ENCODE results near the gene MTG2. TPM values are rescaled to one million over a fixed set of nuclear protein-coding genes. Genes with fewer than 3 reads are reported as not detected.
A peak's percentile ranks its signal among the peaks of the same experiment; 100 is the strongest.

The MTG2 gene
- total RNA-seq, 2 donors from 2014 or later = 39.3 to 57.9 TPM

- H3K27ac Mint-ChIP-seq = no peak overlapping the region
- no peaks in the 10 kb centered on the region for H3K9me3 Mint-ChIP-seq
- H3K4me1 Mint-ChIP-seq (ENCODE audit: low read depth in 2 of 2) = peaks cover 6 to 9% of the 10 kb centered on the region in 2 donors
- no peaks in the 10 kb centered on the region for H3K27me3 Mint-ChIP-seq
- H3K36me3 Mint-ChIP-seq = peaks cover 4% of the 10 kb centered on the region
- no peak overlapping the region for H3K4me3 Mint-ChIP-seq
- ATAC-seq (no peak), DNase-seq (ENCODE audit: low spot score) (no peak)
Measured at GRCh38 chr20:62192635-62193034, 9.8 kb downstream of the MTG2 start.

DNA sequence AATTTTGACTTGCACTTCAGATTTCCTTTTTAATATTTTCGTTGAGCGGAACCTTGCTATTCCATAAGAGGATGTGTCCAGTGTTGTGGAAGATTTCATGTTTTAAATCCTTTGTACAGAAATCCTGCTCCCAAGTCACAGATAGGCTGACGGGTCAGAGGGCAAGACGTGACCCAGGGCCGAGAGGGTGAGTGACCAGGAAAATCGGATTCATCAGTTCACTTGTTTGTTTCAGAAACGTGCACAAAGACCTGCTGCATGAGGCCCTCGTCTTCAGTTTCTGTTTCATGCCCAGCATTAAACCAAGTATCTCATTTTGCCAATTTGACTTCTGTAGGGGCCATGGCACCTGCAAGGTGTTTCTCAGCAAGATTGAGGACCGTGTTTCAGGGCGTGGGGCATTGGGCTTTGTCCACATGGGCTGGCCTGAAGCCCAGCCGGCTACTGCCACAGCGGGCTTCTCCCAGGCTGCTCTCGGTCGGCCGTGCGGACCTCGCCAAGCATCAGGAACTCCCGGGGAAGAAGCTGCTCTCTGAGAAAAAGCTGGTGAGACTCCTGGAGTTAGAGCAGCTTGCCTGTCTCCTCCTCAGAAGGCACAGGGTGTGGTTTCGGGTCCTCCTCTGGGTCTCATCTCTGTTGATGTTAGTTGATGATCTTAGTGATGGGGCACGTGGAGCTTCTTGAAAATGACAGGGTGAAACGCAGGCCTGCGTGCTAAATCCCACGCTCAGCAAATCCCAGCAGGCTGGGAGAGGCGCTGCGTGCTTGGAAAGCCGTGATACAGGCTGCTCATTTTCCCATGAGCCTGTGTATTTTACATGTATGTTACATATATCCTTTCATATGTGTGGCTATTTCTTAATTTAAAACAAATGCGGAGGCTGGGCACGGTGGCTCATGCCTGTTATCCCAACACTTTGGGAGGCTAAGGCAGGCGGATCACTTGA lies 10.5 kb downstream of the MTG2 start:
- H3K4me1 Mint-ChIP-seq (ENCODE audit: low read depth in 2 of 2) = peaks cover 6% of the 10 kb centered on the region in 2 donors
- H3K36me3 Mint-ChIP-seq = peaks cover 4% of the 10 kb centered on the region
- no peaks in the 10 kb centered on the region for H3K27me3 Mint-ChIP-seq
- H3K9me3 Mint-ChIP-seq = no peaks in the 10 kb centered on the region
- ATAC-seq (no peak), DNase-seq (ENCODE audit: low spot score) (no peak)
- no peak overlapping the region for H3K27ac Mint-ChIP-seq
- H3K4me3 Mint-ChIP-seq = no peak overlapping the region

GRCh38 chr20:62195075-62195405 lies 12.2 kb downstream of the MTG2 start:
- no peaks in the 10 kb centered on the region for H3K27me3 Mint-ChIP-seq
- no peak overlapping the region for H3K4me3 Mint-ChIP-seq
- no peaks in the 10 kb centered on the region for H3K9me3 Mint-ChIP-seq
- H3K36me3 Mint-ChIP-seq = peaks cover 6% of the 10 kb centered on the region
- H3K27ac Mint-ChIP-seq = no peak overlapping the region
- H3K4me1 Mint-ChIP-seq (ENCODE audit: low read depth in 2 of 2) = peaks cover 6% of the 10 kb centered on the region in 2 donors
- ATAC-seq = no peak
- DNase-seq (ENCODE audit: low spot score) = no peak

DNA sequence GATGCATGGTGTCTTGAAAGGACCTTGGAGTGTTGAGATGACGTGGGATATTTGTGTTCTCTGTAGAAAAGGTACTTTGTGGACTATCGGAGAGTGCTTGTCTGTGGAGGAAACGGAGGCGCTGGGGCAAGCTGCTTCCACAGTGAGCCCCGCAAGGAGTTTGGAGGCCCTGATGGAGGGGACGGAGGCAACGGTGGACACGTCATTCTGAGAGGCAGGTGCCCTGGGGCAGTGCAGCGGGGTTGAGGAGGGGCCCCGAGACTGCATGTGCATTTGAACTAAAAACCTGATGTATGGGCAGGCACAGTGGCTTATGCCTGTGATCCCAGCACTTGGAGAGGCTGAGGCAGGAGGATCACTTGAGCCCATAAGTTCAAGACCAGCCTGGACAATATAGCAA lies 12.9 kb downstream of the MTG2 start:
- H3K27me3 Mint-ChIP-seq = no peaks in the 10 kb centered on the region
- DNase-seq (ENCODE audit: low spot score) (no peak), ATAC-seq (no peak)
- peaks cover 1 to 6% of the 10 kb centered on the region in 2 donors for H3K4me1 Mint-ChIP-seq (ENCODE audit: low read depth in 2 of 2)
- H3K9me3 Mint-ChIP-seq = no peaks in the 10 kb centered on the region
- H3K27ac Mint-ChIP-seq = no peak overlapping the region
- no peak overlapping the region for H3K4me3 Mint-ChIP-seq
- peaks cover 9% of the 10 kb centered on the region for H3K36me3 Mint-ChIP-seq

DNA sequence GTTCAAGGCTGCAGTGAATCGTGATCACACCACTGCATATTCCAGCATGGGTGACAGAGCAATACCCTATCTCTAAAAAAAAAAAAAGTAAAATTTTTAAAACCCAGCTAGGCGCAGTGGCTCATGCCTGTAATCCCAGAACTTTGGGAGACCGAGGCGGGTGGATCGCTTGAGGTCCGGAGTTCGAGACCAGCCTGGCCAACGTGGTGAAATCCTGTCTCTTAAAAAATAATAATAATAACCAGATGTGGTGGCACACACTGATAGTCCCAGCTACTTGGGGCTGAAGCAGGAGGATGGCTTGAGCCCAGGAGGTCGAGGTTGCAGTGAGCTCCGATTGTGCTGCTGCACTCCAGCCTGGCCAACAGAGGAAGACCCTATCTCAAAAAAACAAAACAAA lies 13.5 kb downstream of the MTG2 start:
- Mint-ChIP-seq H3K27ac (no peak overlapping the region), H3K4me1 (ENCODE audit: low read depth in 2 of 2) (peaks cover 0 to 6% of the 10 kb centered on the region in 2 donors), H3K9me3 (no peaks in the 10 kb centered on the region), H3K27me3 (no peaks in the 10 kb centered on the region), H3K4me3 (no peak overlapping the region), H3K36me3 (peaks cover 9% of the 10 kb centered on the region)
- ATAC-seq = no peak
- no peak for DNase-seq (ENCODE audit: low spot score)

DNA sequence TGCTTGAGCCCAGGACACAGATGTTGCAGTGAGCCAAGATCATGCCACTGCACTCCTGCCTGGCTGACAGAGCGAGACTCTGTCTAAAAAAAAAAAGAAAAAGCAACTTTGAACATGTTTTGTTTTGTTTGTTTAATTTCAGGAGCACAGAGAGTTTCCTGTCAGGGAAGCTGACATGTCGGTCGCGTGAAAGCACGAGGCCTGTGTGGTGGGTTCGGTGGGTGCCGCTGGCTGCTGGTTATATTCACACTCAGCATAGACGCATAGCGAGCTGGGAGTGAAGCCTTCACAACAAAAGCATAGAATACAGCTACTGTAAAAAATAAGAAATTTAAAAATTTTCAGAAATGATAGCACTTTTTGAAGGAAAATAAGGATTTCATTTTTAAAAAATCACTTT lies 14.5 kb downstream of the MTG2 start:
- DNase-seq (ENCODE audit: low spot score) (no peak), ATAC-seq (no peak)
- Mint-ChIP-seq H3K9me3 (no peaks in the 10 kb centered on the region), H3K36me3 (peaks cover 9% of the 10 kb centered on the region), H3K4me3 (no peak overlapping the region), H3K4me1 (ENCODE audit: low read depth in 2 of 2) (peaks cover 0 to 6% of the 10 kb centered on the region in 2 donors), H3K27ac (no peak overlapping the region), H3K27me3 (no peaks in the 10 kb centered on the region)

GRCh38 chr20:62197801-62198200 lies 15.0 kb downstream of the MTG2 start:
- DNase-seq (ENCODE audit: low spot score) = no peak
- Mint-ChIP-seq H3K27me3 (no peaks in the 10 kb centered on the region), H3K4me1 (ENCODE audit: low read depth in 2 of 2) (peaks cover 0 to 6% of the 10 kb centered on the region in 2 donors), H3K27ac (no peak overlapping the region), H3K4me3 (no peak overlapping the region), H3K36me3 (peaks cover 9% of the 10 kb centered on the region), H3K9me3 (no peaks in the 10 kb centered on the region)
- no peak for ATAC-seq

DNA sequence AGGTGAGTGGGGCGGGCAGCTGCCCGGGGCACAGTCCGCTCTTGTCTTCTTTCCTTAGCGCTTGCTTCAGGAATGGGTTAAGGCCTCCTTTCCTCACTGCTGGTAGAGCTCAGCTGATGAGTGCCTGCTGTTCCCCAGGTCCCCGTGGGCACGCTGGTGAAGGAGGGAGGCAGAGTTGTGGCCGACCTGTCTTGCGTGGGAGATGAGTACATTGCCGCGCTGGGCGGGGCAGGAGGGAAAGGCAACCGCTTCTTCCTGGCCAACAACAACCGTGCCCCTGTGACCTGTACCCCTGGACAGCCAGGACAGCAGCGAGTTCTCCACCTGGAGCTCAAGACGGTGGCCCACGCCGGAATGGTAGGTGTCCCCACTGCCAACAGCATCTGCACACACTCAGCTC lies 15.7 kb downstream of the MTG2 start:
- ATAC-seq (no peak), DNase-seq (ENCODE audit: low spot score) (no peak)
- Mint-ChIP-seq H3K36me3 (peaks cover 9% of the 10 kb centered on the region), H3K9me3 (no peaks in the 10 kb centered on the region), H3K4me3 (no peak overlapping the region), H3K27me3 (no peaks in the 10 kb centered on the region), H3K4me1 (ENCODE audit: low read depth in 2 of 2) (peaks cover 0 to 6% of the 10 kb centered on the region in 2 donors), H3K27ac (no peak overlapping the region)

GRCh38 chr20:62198931-62199330 lies 16.1 kb downstream of the MTG2 start:
- Mint-ChIP-seq H3K4me3 (no peak overlapping the region), H3K27me3 (no peaks in the 10 kb centered on the region), H3K36me3 (peaks cover 9% of the 10 kb centered on the region), H3K27ac (no peak overlapping the region), H3K9me3 (no peaks in the 10 kb centered on the region), H3K4me1 (ENCODE audit: low read depth in 2 of 2) (peaks cover 0 to 6% of the 10 kb centered on the region in 2 donors)
- DNase-seq (ENCODE audit: low spot score) (no peak), ATAC-seq (no peak)

DNA sequence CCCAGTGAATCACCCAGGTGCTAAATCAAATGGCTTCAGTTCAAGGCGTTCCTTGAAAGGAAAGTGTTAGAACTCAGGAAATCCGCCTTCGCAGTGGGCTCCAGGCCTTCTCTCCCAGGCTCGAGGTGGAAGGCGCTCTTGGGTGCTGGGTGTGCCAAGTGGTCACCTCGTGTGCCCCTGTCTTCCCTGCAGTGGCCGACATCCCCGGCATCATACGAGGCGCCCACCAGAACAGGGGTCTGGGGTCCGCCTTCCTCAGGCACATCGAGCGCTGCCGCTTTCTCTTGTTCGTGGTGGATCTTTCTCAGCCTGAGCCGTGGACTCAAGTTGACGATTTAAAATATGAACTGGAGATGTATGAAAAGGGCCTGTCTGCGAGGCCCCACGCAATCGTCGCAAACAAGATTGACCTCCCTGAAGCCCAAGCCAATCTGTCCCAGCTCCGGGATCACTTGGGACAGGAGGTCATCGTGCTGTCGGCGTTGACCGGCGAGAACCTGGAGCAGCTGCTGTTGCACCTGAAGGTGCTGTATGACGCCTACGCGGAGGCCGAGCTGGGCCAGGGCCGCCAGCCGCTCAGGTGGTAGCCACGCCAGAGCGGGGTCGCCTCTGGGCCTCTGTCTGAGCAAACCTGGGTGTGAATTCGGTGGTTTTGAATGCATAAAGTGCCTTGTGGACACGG lies 17.8 kb downstream of the MTG2 start:
- no peak overlapping the region for H3K4me3 Mint-ChIP-seq
- H3K27me3 Mint-ChIP-seq = no peaks in the 10 kb centered on the region
- H3K9me3 Mint-ChIP-seq = no peaks in the 10 kb centered on the region
- H3K4me1 Mint-ChIP-seq (ENCODE audit: low read depth in 2 of 2) = peaks cover 0 to 2% of the 10 kb centered on the region in 2 donors
- no peak overlapping the region for H3K27ac Mint-ChIP-seq
- ATAC-seq = no peak
- DNase-seq (ENCODE audit: low spot score) = no peak
- peaks cover 5% of the 10 kb centered on the region for H3K36me3 Mint-ChIP-seq

DNA sequence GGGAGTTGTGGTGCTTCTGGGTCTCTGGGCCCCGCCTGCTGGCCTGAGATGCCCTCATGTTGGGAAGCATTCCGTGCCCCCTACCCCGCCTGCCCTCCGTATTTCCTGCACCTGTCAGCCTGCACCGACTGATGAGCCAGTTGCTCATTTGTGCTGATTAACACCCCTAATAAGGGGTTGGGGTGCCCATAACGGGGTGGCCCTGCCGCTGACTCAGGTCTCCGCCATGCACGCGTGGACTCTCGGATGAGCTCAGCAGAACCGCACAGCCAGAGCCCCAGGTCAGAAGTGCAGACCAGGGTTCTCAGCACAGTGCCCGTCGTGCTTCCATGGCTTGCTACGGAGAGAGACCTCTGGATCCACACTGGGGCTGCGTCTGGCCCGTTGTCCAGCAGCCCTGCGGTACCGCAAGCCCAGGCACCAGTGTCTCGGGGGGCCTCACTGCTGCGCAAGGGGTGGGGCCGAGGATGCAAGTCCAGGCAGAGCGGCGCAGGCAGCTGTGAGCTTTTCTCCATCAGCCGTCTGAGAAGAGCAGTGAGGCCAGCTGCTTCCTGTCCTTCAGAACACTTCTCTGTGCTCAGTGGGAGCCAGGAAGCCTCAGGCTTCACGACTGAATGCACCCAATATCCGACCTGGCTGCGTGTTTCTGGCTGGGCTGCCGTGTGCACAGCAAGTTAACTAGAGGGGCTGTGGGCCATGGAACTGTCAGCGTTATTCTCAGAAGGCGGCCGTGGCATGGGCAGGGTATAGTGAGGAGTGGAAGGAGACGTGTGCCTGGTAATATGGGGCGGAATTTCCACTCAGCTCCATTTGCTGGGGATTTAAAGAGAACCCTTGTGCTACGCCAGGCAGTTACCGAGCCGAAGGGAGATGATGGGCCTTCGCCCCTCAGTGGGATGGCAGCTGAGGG lies 18.6 kb downstream of the MTG2 start:
- H3K4me3 Mint-ChIP-seq = no peak overlapping the region
- ATAC-seq (peak in 1 of 2 donors; percentile 28), DNase-seq (ENCODE audit: low spot score) (no peak)
- H3K4me1 Mint-ChIP-seq (ENCODE audit: low read depth in 2 of 2) = no peaks in the 10 kb centered on the region
- no peaks in the 10 kb centered on the region for H3K27me3 Mint-ChIP-seq
- H3K36me3 Mint-ChIP-seq = peaks cover 5% of the 10 kb centered on the region
- no peaks in the 10 kb centered on the region for H3K9me3 Mint-ChIP-seq
- H3K27ac Mint-ChIP-seq = no peak overlapping the region

DNA sequence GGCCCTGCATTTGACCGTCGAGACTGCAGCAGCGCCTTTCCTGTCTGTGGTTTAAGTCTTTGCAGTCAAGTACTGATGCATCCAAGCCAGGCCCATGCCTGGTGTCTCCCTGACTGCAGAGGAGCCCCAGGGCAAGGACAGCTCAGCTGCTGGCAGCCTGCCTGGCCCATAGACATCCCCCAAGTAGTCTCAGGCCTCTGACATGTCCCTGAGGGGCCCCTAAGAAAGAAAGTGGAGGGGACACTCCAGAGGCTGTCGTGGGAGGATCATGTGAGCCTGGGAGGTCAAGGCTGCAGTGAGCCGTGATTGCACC lies 19.2 kb downstream of the MTG2 start:
- no peaks in the 10 kb centered on the region for H3K4me1 Mint-ChIP-seq (ENCODE audit: low read depth in 2 of 2)
- no peak for DNase-seq (ENCODE audit: low spot score)
- H3K9me3 Mint-ChIP-seq = no peaks in the 10 kb centered on the region
- H3K36me3 Mint-ChIP-seq = peaks cover 5% of the 10 kb centered on the region
- ATAC-seq = no peak
- H3K4me3 Mint-ChIP-seq = no peak overlapping the region
- H3K27me3 Mint-ChIP-seq = no peaks in the 10 kb centered on the region
- H3K27ac Mint-ChIP-seq = no peak overlapping the region

GRCh38 chr20:62202676-62203377 lies 20.0 kb downstream of the MTG2 start:
- Mint-ChIP-seq H3K36me3 (peaks cover 5% of the 10 kb centered on the region), H3K4me1 (ENCODE audit: low read depth in 2 of 2) (no peaks in the 10 kb centered on the region), H3K27me3 (no peaks in the 10 kb centered on the region), H3K9me3 (no peaks in the 10 kb centered on the region), H3K4me3 (no peak overlapping the region), H3K27ac (no peak overlapping the region)
- ATAC-seq = no peak
- no peak for DNase-seq (ENCODE audit: low spot score)

Data from natural killer cell treated with Interleukin-12 subunit alpha and Interleukin-12 subunit beta and Interleukin-15 and Interleukin-18, amount 100 ng/mL, for 72 hours (primary cell).